Left lung (tissue), 10 donors: ENCODE results near the gene FBXL17. TPM values are rescaled to one million over a fixed set of nuclear protein-coding genes. Genes with fewer than 3 reads are reported as not detected.

Experiments used
- ATAC-seq: fragments of 200-7000 bp; cut with Tn5 transposase; one replicate; pipeline ENCODE4 v1.9.1; 2020; ENCODE audit warnings: moderate library complexity
- DNase-seq, 4 donors: peaks; one replicate each; pipeline ENCODE4 v3.0.0-alpha.2; 2013 to 2020
- H3K27ac ChIP-seq, 2 donors: fragments of 200-600 bp; sonication (generic) in 1 of 2; one replicate each; pipeline versions ENCODE4 v1.5.0 to v1.8.0; 2020 to 2021
- H3K27me3 ChIP-seq, 2 donors: fragments of 200-600 bp; sonication (generic) in 1 of 2; one replicate each; pipeline versions ENCODE4 v1.5.0 to v1.8.0; 2020 to 2021
- H3K36me3 ChIP-seq, 2 donors: fragments of 200-600 bp; sonication (generic) in 1 of 2; one replicate each; pipeline versions ENCODE4 v1.5.0 to v1.8.0; 2020 to 2021
- H3K4me1 ChIP-seq, 2 donors: fragments of 200-600 bp; one replicate each; pipeline ENCODE4 v1.8.0; 2021
- H3K4me3 ChIP-seq, 2 donors: fragments of 200-600 bp; sonication (generic) in 1 of 2; one replicate each; pipeline versions ENCODE4 v1.5.0 to v1.8.0; 2020 to 2021; ENCODE audit warnings: mild to moderate bottlenecking in 1 of 2
- H3K9me3 ChIP-seq, 2 donors: fragments of 200-600 bp; sonication (generic) in 1 of 2; one replicate each; pipeline versions ENCODE4 v1.5.0 to v1.8.0; 2020 to 2021
- CTCF ChIP-seq, 2 donors: fragments of 200-600 bp; sonication (generic) in 1 of 2; IDR thresholded peaks; one replicate each; pipeline versions ENCODE4 v1.5.0 to v1.8.0; 2021; ENCODE audit warnings: antibody characterized with exemption in 2 of 2
- intact Hi-C, 2 donors: fragments of 100-400 bp; cut with DNase I; formaldehyde crosslinking; loops; one replicate each; pipeline versions ENCODE4 v1.11.2 to v1.14.2; 2022
- polyA plus RNA-seq, 6 donors: library from polyadenylated mRNA; unstranded; fragments of 120-200 nt; gene quantifications; one replicate each; pipeline ENCODE4 v1.2.1, GENCODE V29; 2013; ENCODE audit not compliant: insufficient read length in 6 of 6
- total RNA-seq, 2 donors: library from RNA; stranded (reverse); fragmentation: NEBNext Ultra II Directional; extraction: Animal tissue kit (Norgen Biotek cat#: 25700); gene quantifications; one replicate each; pipeline ENCODE4 v1.2.1, GENCODE V29; 2021
- donor health status: DM: no; HTN: yes; CAD: no.
- donor health status: DM: no; HTN: no; CAD: no.

FBXL17 gene
- total and polyA plus RNA-seq, 8 donors = 11.8 to 23.8 (median 19.8) TPM

GRCh38 chr5:108016101-108016500 lies 365.8 kb downstream of the FBXL17 start:
- ATAC-seq (no peak), DNase-seq (no peak)
- Histone ChIP-seq H3K27ac (no peak overlapping the region), H3K4me3 (no peak overlapping the region), H3K36me3 (no peaks in the 10 kb centered on the region), H3K4me1 (no peaks in the 10 kb centered on the region), H3K27me3 (no peaks in the 10 kb centered on the region), H3K9me3 (no peaks in the 10 kb centered on the region)
- intact Hi-C loops = no loop called here
- no peak for TF ChIP-seq CTCF (IDR thresholded peaks at IDR 0.05)

GRCh38 chr5:108006791-108007190 lies 375.1 kb downstream of the FBXL17 start:
- ATAC-seq = no peak
- Histone ChIP-seq H3K4me3 (no peak overlapping the region), H3K9me3 (no peaks in the 10 kb centered on the region), H3K4me1 (peaks cover 0 to 5% of the 10 kb centered on the region in 2 donors), H3K27me3 (no peaks in the 10 kb centered on the region), H3K27ac (no peak overlapping the region), H3K36me3 (no peaks in the 10 kb centered on the region)
- intact Hi-C loops = no loop called here
- TF ChIP-seq CTCF (IDR thresholded peaks at IDR 0.05) = no peak
- no peak for DNase-seq

- DNase-seq (peak in 2 of 4 donors; percentile 30 to 63), ATAC-seq (peak; percentile 89)
- TF ChIP-seq CTCF (IDR thresholded peaks at IDR 0.05) = no peak
- peaks cover 0 to 5% of the 10 kb centered on the region in 2 donors for H3K4me1 ChIP-seq
- H3K4me3 ChIP-seq = peak overlapping the region in 1 of 2 donors; percentile 9
- no peaks in the 10 kb centered on the region for H3K27me3 ChIP-seq
- intact Hi-C loops = no loop called here
- no peak overlapping the region for H3K27ac ChIP-seq
- no peaks in the 10 kb centered on the region for H3K36me3 ChIP-seq
- H3K9me3 ChIP-seq = no peaks in the 10 kb centered on the region
These were observed 378.7 kb downstream of the FBXL17 start for GRCh38 chr5:108003178-108003577.

- Histone ChIP-seq H3K9me3 (no peaks in the 10 kb centered on the region), H3K4me3 (no peak overlapping the region), H3K4me1 (peaks cover 0 to 5% of the 10 kb centered on the region in 2 donors), H3K27me3 (no peaks in the 10 kb centered on the region), H3K27ac (no peak overlapping the region), H3K36me3 (no peaks in the 10 kb centered on the region)
- intact Hi-C loops = no loop called here
- no peak for ATAC-seq
- no peak for DNase-seq
- TF ChIP-seq CTCF (IDR thresholded peaks at IDR 0.05) = no peak
These were observed 380.7 kb downstream of the FBXL17 start for GRCh38 chr5:108001222-108001621.

GRCh38 chr5:107997338-107997980 lies 384.4 kb downstream of the FBXL17 start:
- Histone ChIP-seq H3K27me3 (no peaks in the 10 kb centered on the region), H3K9me3 (no peaks in the 10 kb centered on the region), H3K4me1 (no peaks in the 10 kb centered on the region), H3K27ac (no peak overlapping the region), H3K36me3 (no peaks in the 10 kb centered on the region), H3K4me3 (no peak overlapping the region)
- ATAC-seq (no peak), DNase-seq (no peak)
- no peak for TF ChIP-seq CTCF (IDR thresholded peaks at IDR 0.05)
- intact Hi-C loops = no loop called here
